DOHH2 (cell line): ENCODE data around the gene LARGE1.

Experiments used
- H3F3A ChIP-seq: fragments of 200-600 bp; sonication (generic), shearing (Covaris generic); 2 replicates; pipeline ENCODE4 v1.6.0; 2016; ENCODE audit warnings: antibody characterized with exemption, mild to moderate bottlenecking; ENCODE audit not compliant: control insufficient read depth, insufficient read depth
- H3K27ac ChIP-seq: fragments of 200-600 bp; sonication (generic); 2 replicates; pipeline ENCODE4 v1.5.1; 2014; ENCODE audit warnings: low read depth, mild to moderate bottlenecking, low read length, moderate library complexity
- H3K27me3 ChIP-seq: fragments of 200-600 bp; sonication (generic); 2 replicates; pipeline ENCODE4 v1.6.1; 2014; ENCODE audit warnings: mild to moderate bottlenecking, low read length, mixed read lengths; ENCODE audit not compliant: control insufficient read depth
- H3K36me3 ChIP-seq: fragments of 200-600 bp; sonication (generic); 2 replicates; pipeline ENCODE4 v1.6.1; 2014; ENCODE audit warnings: mild to moderate bottlenecking, low read length, moderate library complexity, mixed read lengths; ENCODE audit not compliant: control insufficient read depth
- H3K4me1 ChIP-seq: fragments of 200-600 bp; sonication (generic); 2 replicates; pipeline ENCODE4 v1.6.1; 2014; ENCODE audit warnings: mild to moderate bottlenecking, low read length, mixed read lengths; ENCODE audit not compliant: control insufficient read depth
- H3K4me2 ChIP-seq: fragments of 200-600 bp; sonication (generic); 2 replicates; pipeline ENCODE4 v1.6.0; 2014; ENCODE audit warnings: mild to moderate bottlenecking, low read length, moderate library complexity
- H3K4me3 ChIP-seq: fragments of 200-600 bp; sonication (generic); 2 replicates; pipeline ENCODE4 v1.5.1; 2014; ENCODE audit warnings: mild to moderate bottlenecking, low read length, mixed read lengths
- H3K79me2 ChIP-seq: fragments of 200-600 bp; sonication (generic); 2 replicates; pipeline ENCODE4 v1.6.1; 2014; ENCODE audit warnings: mild to moderate bottlenecking, low read length, mixed read lengths; ENCODE audit not compliant: control insufficient read depth
- H3K9me2 ChIP-seq: fragments of 200-600 bp; sonication (generic); replicated peaks from 2 replicates; pipeline ENCODE4 v1.6.1; 2014; ENCODE audit warnings: mild to moderate bottlenecking, low read length, mixed read lengths; ENCODE audit not compliant: control insufficient read depth
- H3K9me3 ChIP-seq: fragments of 200-600 bp; sonication (generic); 2 replicates; pipeline ENCODE4 v1.6.1; 2014; ENCODE audit warnings: antibody characterized with exemption, low read length, mixed read lengths; ENCODE audit not compliant: control insufficient read depth, insufficient read depth
- H4K20me1 ChIP-seq: fragments of 200-600 bp; sonication (generic); 2 replicates; pipeline ENCODE4 v1.6.0; 2014; ENCODE audit warnings: low read depth, mild to moderate bottlenecking, antibody characterized with exemption, low read length, moderate library complexity; ENCODE audit not compliant: control insufficient read depth, insufficient read depth
- CTCF ChIP-seq: fragments of 200-600 bp; sonication (generic); IDR thresholded peaks from one replicate; pipeline ENCODE4 v1.5.1; 2014; ENCODE audit warnings: antibody characterized with exemption, mild to moderate bottlenecking, low read depth, low read length; ENCODE audit not compliant: poor library complexity, severe bottlenecking
- EZH2phosphoT487 ChIP-seq: fragments of 200-600 bp; sonication (generic); IDR thresholded peaks from 2 replicates; pipeline ENCODE4 v1.6.1; 2017; ENCODE audit warnings: borderline replicate concordance, mild to moderate bottlenecking, antibody characterized with exemption, low read length, moderate library complexity, mixed read lengths

The LARGE1 gene

GRCh38 chr22:33835265-33835664 lies 85.0 kb downstream of the LARGE1 start:
- Histone ChIP-seq H3K9me2 (no peaks in the 10 kb centered on the region), H3K27me3 (no peaks in the 10 kb centered on the region), H3K36me3 (no peaks in the 10 kb centered on the region), H3K4me2 (no peak overlapping the region), H3K79me2 (no peaks in the 10 kb centered on the region), H3K9me3 (no peaks in the 10 kb centered on the region), H4K20me1 (no peaks in the 10 kb centered on the region), H3K27ac (no peak overlapping the region), H3K4me3 (no peak overlapping the region), H3F3A (no peaks in the 10 kb centered on the region), H3K4me1 (no peaks in the 10 kb centered on the region)
- no peak for TF ChIP-seq EZH2phosphoT487
- TF ChIP-seq CTCF = no peak

GRCh38 chr22:33832558-33833151 lies 87.6 kb downstream of the LARGE1 start:
- Histone ChIP-seq H3K9me2 (no peaks in the 10 kb centered on the region), H3K4me2 (no peak overlapping the region), H3K27ac (no peak overlapping the region), H3K9me3 (no peaks in the 10 kb centered on the region), H3K4me3 (no peak overlapping the region), H3K27me3 (no peaks in the 10 kb centered on the region), H4K20me1 (no peaks in the 10 kb centered on the region), H3F3A (no peaks in the 10 kb centered on the region), H3K4me1 (no peaks in the 10 kb centered on the region), H3K79me2 (no peaks in the 10 kb centered on the region), H3K36me3 (no peaks in the 10 kb centered on the region)
- TF ChIP-seq EZH2phosphoT487 = no peak
- no peak for TF ChIP-seq CTCF

GRCh38 chr22:33831651-33832050 lies 88.6 kb downstream of the LARGE1 start:
- no peak overlapping the region for H3K4me3 ChIP-seq
- H3K36me3 ChIP-seq = no peaks in the 10 kb centered on the region
- H3K9me3 ChIP-seq = no peaks in the 10 kb centered on the region
- H3K9me2 ChIP-seq = no peaks in the 10 kb centered on the region
- no peak for TF ChIP-seq CTCF
- no peak overlapping the region for H3K4me2 ChIP-seq
- no peaks in the 10 kb centered on the region for H3K79me2 ChIP-seq
- no peak overlapping the region for H3K27ac ChIP-seq
- H3K4me1 ChIP-seq = no peaks in the 10 kb centered on the region
- no peaks in the 10 kb centered on the region for H3F3A ChIP-seq
- H3K27me3 ChIP-seq = no peaks in the 10 kb centered on the region
- H4K20me1 ChIP-seq = no peaks in the 10 kb centered on the region
